GM11168 (cell line): Measurements from ENCODE around the gene AHCY.
"Not testable (repeated sequence)": the region's sequence is repeated elsewhere in the genome, so short reads cannot be mapped to it uniquely, and the experiment has no call there.

Experiments
- in situ Hi-C: fragments of 300-500 bp; cut with MboI; formaldehyde crosslinking; loops from one replicate; pipeline ENCODE4 v1.12.0; 2022; ENCODE audit warnings: low sequenced_read_pairs; ENCODE audit not compliant: unreplicated experiment

The AHCY gene

DNA sequence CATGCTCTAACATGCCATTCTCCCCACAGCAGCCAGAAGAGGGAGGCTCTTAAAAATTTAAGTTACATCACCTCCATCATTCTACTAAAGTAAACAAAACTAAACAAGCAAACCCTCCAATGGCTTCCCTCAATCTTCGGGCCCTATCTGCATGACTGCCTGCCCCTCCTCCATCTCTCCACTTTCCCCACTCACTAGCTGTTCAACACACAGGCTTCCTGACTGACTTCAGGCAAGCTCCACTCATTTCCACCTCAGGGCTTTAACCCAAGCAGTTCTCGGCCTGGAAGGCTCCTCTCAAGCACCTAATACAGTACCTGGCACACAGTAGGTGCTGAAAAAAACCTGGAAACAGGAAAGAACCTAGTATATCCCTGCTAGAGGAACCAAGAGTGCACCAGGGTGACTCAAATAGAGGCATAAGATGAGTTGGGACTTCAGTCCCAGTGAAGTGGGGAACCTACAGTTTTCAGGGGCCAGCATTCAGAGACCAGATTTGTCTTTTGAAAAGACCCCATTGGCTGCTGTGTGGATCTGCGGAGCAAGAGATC, 2.8 kb downstream of the AHCY start:
- in situ Hi-C loops: no loop called here

DNA sequence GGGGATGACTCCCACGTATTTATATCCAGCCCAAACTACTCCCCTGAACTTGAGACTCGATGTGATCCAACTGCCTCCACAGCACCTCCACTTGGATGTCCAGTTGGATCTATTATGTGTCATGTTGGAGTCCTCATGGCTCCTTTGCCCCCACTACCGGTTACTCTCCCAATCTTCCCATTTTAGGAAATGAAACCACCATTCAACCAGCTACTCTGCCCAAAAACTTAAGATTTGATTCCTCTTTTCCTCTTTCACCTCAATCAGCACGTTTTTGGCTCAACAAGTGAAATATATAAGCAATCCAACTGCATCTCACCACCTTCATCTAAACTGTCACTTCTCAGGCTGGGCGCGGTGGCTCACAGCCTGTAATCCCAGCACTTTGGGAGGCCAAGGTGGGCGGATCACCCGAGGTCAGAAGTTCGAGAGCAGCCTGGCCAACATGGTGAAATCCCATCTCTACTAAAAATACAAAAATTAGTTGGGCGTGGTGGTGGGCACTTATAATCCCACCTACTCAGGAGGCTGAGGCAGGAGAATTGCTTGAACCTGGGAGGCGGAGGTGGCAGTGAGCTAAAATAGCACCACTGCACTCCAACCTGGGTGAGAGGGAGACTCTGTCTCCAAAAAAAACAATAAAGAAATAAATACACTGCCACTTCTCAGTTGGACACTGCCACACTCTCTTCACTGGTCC, 3.4 kb downstream of the AHCY start:
- in situ Hi-C loops: no loop called here

DNA sequence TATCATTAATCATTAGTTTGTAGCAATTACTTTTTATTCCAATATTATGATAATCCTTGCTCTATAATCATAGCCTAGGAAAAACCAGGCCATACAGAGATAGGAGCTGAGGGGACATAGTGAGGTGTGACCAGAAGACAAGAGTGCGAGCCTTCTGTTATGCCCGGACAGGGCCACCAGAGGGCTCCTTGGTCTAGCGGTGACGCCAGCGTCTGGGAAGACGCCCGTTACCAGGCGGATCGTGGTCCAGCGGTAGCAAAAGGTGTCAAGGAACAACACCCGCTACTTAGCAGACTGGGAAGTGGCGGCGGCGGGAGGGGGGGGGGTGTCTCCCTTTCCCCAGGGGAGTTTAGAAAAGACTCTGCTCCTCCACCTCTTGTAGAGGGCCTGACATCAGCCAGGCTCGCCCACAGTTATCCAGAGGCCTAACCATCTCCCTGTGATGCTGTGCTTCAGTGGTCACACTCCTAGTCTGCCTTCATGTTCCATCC, 4.8 kb downstream of the AHCY start:
- in situ Hi-C loops: not testable (repeated sequence)

DNA sequence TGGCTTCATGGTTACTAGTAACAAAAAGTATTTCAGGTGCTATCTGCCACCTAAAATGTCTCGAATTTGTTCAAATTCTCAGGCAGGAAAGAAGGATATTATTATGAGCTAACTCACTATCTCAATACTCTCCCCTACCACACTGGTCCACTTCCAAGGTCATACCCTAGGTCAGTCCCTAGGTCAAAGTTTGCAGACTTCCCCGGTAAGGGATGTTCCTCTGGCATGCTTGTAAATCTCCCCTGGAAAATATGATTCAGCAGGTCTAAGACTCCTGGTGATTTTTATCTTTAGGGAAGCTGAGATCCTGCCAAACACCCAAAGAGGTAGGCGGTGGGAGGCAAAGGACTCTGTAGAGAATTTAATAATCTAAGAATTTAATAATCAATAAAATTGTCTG, 6.7 kb downstream of the AHCY start:
- in situ Hi-C loops: no loop called here

DNA sequence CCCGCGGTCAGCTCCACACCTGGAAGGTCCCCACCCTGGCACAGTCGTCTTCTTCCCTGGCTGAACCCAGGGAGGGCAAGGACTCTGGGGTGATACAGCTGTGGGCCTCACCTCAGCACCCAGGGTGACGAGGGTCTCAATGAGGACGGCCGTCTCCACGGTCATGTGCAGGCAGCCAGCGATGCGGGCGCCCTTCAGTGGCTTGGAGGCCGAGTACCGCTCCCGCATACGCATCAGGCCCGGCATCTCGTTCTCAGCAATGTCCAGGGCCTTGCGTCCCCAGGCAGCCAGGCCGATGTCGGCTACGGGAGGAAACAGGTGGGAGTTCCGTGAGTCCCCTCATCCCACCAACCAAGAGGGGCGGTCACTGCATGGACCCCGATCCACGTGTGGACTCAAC, 7.9 kb downstream of the AHCY start:
- in situ Hi-C loops: no loop called here

DNA sequence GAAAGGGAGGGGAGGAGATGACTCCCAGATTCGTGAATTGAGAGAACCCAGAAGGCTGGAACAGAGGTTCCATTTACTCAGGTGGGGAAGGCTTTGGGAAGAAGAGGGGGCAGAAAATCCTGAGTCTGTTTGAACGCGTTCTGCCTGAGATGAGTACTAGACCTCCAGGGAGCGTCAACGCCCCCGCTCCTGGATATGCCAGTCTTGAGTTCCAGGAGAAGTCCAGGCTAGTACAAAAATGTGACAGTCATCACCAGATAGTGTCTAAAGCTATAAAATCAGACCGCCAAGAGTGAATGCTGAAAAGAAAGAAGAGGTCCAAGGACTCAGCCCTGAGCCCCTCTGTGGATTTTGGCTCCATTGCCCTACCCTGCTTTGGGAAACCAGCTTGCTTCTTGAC, 8.6 kb downstream of the AHCY start:
- in situ Hi-C loops: no loop called here

DNA sequence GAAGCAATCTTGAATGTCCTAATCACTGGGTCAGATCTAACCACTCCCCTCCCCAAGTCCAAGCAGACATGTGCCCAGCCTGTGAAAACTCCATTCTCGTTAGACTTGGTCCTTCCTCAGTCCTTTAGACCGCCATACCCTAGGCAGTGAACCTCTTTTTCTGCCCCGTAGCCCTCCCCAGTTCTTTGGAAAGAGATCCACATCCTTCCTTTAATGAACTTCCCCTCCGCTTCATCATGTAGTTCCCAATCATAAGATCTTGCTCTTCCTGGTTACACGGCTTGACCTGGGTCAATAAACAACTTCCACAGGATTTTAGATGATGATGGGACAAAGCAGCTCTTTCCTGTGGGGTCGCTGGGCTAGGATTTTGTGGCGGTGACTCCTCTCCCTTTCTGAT, 9.6 kb downstream of the AHCY start:
- in situ Hi-C loops: no loop called here

DNA sequence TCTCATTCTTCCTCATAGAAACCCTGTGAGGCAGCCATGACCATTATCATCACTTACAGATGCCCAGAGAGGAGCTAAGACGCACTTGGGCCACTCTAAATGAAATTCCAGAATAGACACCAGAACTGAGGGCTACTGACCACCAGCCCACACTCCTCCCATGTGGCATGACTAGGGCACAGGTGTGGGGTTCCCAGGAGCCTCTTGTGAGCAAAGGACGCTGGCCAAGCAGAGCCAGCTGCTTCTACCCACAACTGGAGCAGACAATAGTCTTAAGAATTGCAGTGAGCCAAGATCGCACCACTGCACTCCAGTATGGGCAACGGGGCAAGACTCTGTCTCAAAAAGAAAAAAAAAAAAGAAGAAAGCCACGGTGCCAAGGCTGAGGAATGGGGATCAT, 10.0 kb downstream of the AHCY start:
- in situ Hi-C loops: no loop called here

DNA sequence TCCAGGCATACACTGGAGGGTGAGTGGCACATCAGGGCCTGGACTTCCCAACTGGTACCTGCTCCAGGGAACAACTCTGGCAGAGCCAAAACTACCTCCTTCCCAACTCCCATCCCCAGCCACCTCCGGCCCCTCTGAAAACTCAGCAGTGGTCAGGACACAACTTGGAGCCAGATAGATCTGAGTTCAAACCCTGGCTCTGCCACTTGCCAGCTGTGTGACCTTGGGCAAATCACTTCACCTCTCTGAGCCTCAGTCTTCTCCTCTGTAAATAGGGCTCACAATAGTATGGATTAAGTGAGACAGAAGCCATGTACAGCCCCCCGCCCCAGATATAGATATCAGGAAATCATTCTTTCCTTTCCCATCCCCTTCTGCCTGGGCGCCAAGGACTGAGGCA, 10.7 kb downstream of the AHCY start:
- in situ Hi-C loops: no loop called here

DNA sequence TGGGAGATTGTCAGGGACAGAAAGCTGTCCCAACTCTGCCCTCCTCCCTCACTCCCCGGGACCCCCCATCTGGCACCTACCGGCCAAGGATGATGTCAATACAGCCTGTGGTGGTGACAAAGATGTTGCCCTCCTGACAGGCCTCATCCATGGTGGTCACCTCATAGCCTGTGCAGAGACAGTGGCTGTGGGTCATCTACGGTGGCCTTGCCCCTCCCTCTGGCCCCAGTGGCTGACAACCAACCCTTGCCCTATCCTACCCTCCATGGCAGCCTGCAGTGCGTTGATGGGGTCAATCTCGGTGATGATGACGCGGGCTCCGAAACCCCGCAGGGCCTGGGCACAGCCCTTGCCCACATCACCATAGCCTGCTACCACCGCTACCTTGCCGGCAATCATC, 12.7 kb downstream of the AHCY start:
- in situ Hi-C loops: no loop called here

DNA sequence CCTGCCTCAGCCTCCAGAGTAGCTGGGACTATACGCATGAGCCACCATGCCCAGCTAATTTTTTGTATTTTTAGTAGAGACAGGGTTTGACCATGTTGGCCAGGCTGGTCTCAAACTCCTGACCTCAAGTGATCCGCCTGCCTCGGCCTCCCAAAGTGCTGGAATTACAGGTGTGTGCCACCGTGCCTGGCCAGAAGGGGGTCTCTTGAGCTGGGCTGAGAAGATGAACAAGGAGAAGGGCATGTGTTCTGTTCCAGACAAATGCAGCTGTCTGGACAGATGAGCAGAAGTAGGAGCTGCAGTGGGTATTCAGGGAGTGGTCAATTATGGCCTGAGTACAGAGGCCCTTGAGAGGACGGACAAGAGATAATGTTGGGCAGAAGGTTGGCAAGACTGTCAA, 15.7 kb downstream of the AHCY start:
- in situ Hi-C loops: not testable (repeated sequence)

DNA sequence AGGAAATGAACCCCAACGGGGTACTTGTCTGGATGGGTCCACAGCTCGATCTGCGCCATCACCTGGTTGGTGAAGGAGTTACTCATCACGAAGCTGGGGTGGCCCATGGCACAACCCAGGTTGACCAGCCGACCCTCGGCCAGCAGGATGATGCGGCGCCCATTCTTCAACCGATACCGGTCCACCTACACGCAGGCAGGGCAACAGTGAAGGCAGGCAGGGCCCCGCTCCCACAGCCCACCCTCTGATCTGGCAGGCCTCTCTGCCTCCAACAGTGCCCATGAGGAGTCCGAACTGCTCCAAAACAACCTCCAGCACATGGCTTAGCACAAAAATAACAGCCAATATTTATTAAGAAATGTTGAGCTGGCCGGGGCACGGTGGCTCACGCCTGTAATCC, 17.7 kb downstream of the AHCY start:
- in situ Hi-C loops: no loop called here

DNA sequence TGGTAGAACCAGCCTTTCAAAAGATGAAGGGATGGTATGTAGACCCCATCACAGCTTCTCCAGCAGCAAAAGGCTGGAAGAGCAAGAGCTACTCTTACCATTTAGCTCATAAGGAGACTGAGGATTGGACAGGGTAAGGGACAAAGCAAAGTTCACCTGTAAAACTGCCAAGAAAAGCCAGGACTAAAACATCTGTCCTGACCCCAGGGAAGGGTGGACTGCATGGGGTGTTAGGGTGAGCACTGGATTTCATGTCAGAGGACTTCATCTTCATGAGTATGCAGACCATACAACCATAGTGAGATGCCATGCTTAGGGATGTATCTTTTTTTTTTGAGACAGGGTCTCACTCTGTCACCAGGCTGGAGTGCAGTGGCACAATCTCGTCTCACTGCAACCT, 19.3 kb downstream of the AHCY start:
- in situ Hi-C loops: no loop called here

DNA sequence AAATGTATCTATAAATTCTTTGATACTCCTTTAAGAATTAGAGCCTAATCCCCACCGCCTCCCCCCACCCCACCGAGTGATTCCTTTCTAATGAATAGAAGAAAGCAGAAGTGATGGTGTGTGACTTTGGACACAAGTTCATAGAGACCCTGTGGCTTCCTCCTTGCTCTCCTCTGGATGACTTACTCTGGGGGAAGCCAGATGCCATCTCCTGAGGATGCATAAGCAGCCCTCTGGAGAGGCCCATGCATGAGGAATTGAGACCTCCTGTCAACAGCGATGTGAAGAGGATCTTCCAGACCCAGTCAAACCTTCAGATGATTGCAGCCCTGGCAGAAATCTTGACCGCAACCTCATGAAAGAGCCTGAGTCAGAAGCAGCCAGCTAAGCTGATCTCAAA, 21.1 kb downstream of the AHCY start:
- in situ Hi-C loops: no loop called here

DNA sequence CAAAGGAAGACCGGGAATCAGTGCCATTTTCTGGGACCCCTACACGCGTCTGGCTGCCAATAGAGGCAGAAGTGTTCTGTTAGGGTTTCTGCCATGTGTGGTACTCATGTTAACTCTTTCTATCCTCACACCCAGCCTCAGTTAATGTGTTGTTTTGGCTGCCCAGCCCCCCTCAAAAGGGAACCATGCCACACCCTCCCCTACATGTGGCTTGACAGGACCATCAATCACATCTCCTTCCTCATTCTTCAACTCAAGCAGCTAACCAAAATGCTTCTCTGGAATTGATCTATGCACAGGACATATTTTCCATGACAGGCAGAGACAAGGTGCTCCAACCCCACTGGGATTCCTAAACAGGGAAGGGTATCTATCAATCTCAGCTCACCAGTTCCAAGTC, 22.0 kb downstream of the AHCY start:
- in situ Hi-C loops: no loop called here

DNA sequence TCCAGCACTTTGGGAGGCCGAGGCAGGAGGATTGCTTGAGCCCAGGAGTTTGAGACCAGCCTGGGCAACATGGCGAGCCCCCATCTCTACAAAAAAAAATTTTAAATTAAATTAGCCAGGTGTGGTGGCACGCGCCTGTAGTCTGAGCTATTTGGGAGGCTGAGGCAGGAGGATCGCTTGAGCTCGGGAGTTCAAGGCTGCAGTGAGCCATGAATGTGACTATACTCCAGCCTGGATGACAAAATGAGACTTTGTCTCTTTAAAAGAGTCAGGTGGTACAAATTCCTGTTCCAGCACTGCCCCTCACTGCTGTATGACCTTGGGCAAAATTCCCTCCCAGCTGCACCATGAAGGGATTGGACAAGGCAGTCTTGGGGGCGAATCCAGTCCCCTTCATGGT, 28.5 kb downstream of the AHCY start:
- in situ Hi-C loops: no loop called here

DNA sequence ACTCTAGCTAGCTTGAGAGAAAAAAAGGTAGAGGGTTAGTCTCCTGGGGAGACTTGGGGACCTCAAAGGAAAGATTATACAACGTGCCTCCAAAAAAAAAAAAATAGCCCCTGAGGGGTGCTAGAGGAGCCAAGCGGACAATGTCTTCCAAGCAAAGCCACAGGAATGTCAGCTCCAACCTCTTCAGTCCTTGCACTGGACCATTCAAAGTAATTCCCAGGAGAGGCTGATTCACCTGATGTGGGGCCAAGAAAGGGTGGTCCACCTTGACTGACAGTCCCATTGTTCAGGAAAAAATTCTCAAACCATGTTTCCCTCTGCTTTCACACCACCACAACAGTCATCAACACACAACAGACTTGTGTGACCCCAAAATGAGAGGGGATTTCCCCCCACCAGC, 31.2 kb downstream of the AHCY start:
- in situ Hi-C loops: no loop called here

DNA sequence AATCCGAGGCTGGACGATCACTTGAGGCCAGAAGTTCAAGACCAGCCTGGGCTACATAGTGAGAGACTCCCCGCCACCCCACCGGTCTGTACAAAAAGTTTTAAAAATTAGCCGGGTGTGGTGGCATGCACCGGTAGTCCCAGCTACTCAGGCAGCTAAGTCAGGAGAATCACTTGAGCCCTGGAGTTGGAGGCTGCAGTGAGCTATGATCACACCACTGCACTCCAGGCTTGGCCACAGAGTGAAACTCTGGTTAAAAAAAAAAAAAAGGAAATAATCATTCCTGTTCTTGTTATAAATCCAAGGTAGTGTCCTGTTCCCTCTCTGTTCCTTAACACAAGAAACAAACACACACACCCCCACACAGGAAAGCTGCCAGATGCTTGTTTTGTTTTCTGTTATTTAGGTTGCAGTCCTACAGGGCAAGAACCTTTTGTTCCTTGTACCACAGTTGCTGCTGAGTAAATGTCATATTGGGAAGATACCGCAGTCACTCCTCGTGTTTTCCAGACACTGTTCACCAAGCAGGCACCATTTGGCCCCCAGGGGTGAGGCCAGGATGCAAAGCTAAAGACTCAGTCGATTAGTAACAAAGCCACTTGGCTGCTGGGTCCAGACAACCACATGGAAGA, 33.0 kb downstream of the AHCY start:
- in situ Hi-C loops: no loop called here

DNA sequence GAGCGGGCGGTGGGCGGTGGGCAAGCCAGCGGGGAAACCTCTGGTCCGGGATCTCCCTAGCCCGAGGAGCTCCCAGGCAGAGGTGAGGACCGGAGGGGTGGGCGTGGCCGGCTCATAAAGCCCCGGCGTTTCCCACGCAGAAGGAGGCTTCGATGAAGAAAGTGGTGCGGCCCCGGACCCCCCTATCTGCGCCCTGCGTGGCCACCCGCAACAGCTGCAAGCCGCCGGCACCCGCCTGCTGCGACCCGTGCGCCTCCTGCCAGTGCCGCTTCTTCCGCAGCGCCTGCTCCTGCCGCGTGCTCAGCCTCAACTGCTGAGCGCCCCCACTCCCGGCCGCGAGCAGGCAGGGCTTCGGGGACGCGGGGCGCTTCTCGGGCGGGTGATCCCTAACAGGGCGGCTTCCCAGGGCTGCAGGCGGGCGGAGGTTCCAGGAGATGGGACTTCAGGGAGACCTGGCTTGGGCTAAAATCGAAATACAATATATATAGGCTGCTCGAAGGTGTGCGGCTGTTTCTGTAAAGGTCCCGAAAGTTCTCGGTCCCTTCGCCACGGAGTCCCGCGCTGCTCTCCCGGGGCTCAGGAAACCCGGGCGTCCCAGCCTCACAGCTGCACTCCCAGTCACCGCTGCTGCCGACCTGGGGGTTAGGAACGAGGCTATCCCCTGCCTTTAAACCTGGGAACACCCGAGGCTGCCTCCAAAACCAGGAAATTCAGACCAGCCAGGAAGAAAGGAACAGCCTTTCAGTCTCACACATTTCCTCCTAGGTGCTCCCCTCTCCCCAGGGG, 34.1 kb downstream of the AHCY start:
- in situ Hi-C loops: no loop called here

DNA sequence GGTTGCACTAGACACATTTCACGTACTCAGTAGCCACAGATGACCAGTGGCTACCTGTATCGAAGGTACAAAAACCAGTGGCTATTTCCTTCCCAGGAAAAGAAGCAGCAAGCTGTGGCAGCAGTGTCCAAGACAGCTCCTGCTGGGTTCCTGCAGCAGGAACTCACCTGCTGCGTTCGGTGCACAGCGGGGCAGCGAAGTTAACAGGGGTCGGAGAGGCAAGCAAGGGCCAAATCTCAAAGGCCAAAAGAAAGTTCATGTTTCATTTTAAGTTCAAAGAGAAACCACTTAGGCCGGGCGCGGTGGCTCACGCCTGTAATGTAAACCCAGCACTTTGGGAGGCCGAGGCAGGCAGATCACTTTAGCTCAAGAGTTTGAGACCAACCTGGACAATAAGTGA, 35.0 kb downstream of the AHCY start:
- in situ Hi-C loops: no loop called here

DNA sequence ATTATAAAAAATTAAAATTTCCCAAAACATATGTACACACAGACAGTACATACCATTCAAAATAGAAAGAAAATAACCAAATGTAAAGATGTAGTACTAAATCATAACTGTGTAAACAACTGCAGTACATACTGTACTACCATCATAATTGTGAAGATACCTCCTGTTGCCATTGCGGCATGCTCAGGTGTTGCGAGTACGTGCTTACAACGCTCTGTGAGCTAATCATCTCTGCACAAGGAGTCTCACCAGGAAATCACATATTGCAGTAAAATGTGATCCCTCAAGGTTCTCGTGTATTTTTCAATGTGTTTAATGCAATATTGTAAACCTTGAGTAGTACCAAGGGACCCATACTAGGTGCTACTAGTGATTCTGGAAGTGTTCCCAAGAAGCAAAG, 39.0 kb downstream of the AHCY start:
- in situ Hi-C loops: no loop called here
